Lower lobe of right lung (tissue), 2 donors: ENCODE measurements around the gene ARHGAP23. TPM values are rescaled to one million over a fixed set of nuclear protein-coding genes. Genes with fewer than 3 reads are reported as not detected.

Source experiments
- ATAC-seq, 2 donors: fragments of 200-7000 bp; cut with Tn5 transposase; one replicate each; pipeline ENCODE4 v1.9.1; 2020 to 2022; ENCODE audit warnings: mild to moderate bottlenecking in 2 of 2, moderate library complexity in 2 of 2
- DNase-seq: peaks from one replicate; pipeline ENCODE4 v3.0.0-alpha.2; 2020
- H3K27ac ChIP-seq: fragments of 200-600 bp; one replicate; pipeline ENCODE4 v1.8.0; 2022
- H3K27me3 ChIP-seq: fragments of 200-600 bp; one replicate; pipeline ENCODE4 v1.8.0; 2022; ENCODE audit warnings: low read depth
- H3K36me3 ChIP-seq: fragments of 200-600 bp; one replicate; pipeline ENCODE4 v1.8.0; 2022; ENCODE audit warnings: mild to moderate bottlenecking
- H3K4me1 ChIP-seq: fragments of 200-600 bp; one replicate; pipeline ENCODE4 v1.8.0; 2022
- H3K4me3 ChIP-seq: fragments of 200-600 bp; one replicate; pipeline ENCODE4 v1.8.0; 2022; ENCODE audit warnings: mild to moderate bottlenecking
- H3K9me3 ChIP-seq: fragments of 200-600 bp; one replicate; pipeline ENCODE4 v1.8.0; 2022
- CTCF ChIP-seq: fragments of 200-600 bp; IDR thresholded peaks from one replicate; pipeline ENCODE4 v1.8.0; 2022; ENCODE audit warnings: antibody characterized with exemption, mild to moderate bottlenecking
- intact Hi-C: fragments of 100-400 bp; cut with DNase I; formaldehyde crosslinking; loops from one replicate; pipeline ENCODE4 v1.11.0; 2022
- total RNA-seq: library from RNA; stranded (reverse); fragmentation: NEBNext Ultra II Directional; extraction: Animal tissue kit (Norgen Biotek cat#: 25700); gene quantifications from one replicate; pipeline ENCODE4 v1.2.1, GENCODE V29; 2021
- donor health status: DM: no; HTN: yes; CAD: no; lungs with severe emphysema.

The ARHGAP23 gene
- total RNA-seq, 1 donor from 2014 or later: 48.4 TPM

- no peak for TF ChIP-seq CTCF
- Histone ChIP-seq H3K4me3 (no peak overlapping the region), H3K27me3 (peaks cover 30% of the 10 kb centered on the region), H3K9me3 (no peaks in the 10 kb centered on the region), H3K36me3 (no peaks in the 10 kb centered on the region), H3K4me1 (no peaks in the 10 kb centered on the region), H3K27ac (no peak overlapping the region)
- intact Hi-C loops: no loop called here
- ATAC-seq (no peak), DNase-seq (no peak)
These were observed 110.6 kb downstream of the ARHGAP23 start for GRCh38 chr17:38538906-38539305.

- no peaks in the 10 kb centered on the region for H3K9me3 ChIP-seq
- no peak for TF ChIP-seq CTCF
- ATAC-seq (no peak), DNase-seq (no peak)
- no peaks in the 10 kb centered on the region for H3K36me3 ChIP-seq
- H3K4me1 ChIP-seq: no peaks in the 10 kb centered on the region
- intact Hi-C loops: no loop called here
- H3K27me3 ChIP-seq: peaks cover 28% of the 10 kb centered on the region
- no peak overlapping the region for H3K27ac ChIP-seq
- no peak overlapping the region for H3K4me3 ChIP-seq
These were observed 111.1 kb downstream of the ARHGAP23 start for GRCh38 chr17:38539386-38539785.

GRCh38 chr17:38540514-38541045 is 112.3 kb downstream of the ARHGAP23 start:
- no peak for DNase-seq
- ATAC-seq: no peak
- H3K27me3 ChIP-seq: peaks cover 34% of the 10 kb centered on the region
- no peak overlapping the region for H3K4me3 ChIP-seq
- no peaks in the 10 kb centered on the region for H3K36me3 ChIP-seq
- H3K9me3 ChIP-seq: no peaks in the 10 kb centered on the region
- TF ChIP-seq CTCF: no peak
- intact Hi-C loops: no loop called here
- H3K27ac ChIP-seq: no peak overlapping the region
- no peaks in the 10 kb centered on the region for H3K4me1 ChIP-seq

GRCh38 chr17:38541281-38541680 is 113.0 kb downstream of the ARHGAP23 start:
- H3K27ac ChIP-seq: no peak overlapping the region
- no peaks in the 10 kb centered on the region for H3K4me1 ChIP-seq
- no peak for ATAC-seq
- H3K9me3 ChIP-seq: no peaks in the 10 kb centered on the region
- H3K4me3 ChIP-seq: no peak overlapping the region
- H3K27me3 ChIP-seq: peaks cover 34% of the 10 kb centered on the region
- no peaks in the 10 kb centered on the region for H3K36me3 ChIP-seq
- no peak for TF ChIP-seq CTCF
- intact Hi-C loops: no loop called here
- DNase-seq: no peak

- H3K27ac ChIP-seq: no peak overlapping the region
- no peak overlapping the region for H3K4me3 ChIP-seq
- no peaks in the 10 kb centered on the region for H3K36me3 ChIP-seq
- H3K27me3 ChIP-seq: peaks cover 30% of the 10 kb centered on the region
- ATAC-seq (no peak), DNase-seq (no peak)
- no peaks in the 10 kb centered on the region for H3K9me3 ChIP-seq
- TF ChIP-seq CTCF: no peak
- H3K4me1 ChIP-seq: no peaks in the 10 kb centered on the region
- intact Hi-C loops: no loop called here
These were observed 114.0 kb downstream of the ARHGAP23 start for GRCh38 chr17:38542286-38542685.
